ENCODE measurements around the gene CSAD.

CSAD gene

GRCh38 chr12:53223389-53224060 lies 42.8 kb upstream of the CSAD start:
- no peaks in the 10 kb centered on the region for H3K9me3 ChIP-seq (ENCODE audit: insufficient read depth, low read length)
- no peak overlapping the region for H3K9ac ChIP-seq (ENCODE audit: low read length)
- H3K27me3 ChIP-seq (ENCODE audit: low read length): no peaks in the 10 kb centered on the region
- no peaks in the 10 kb centered on the region for H3K9me2 ChIP-seq (replicated peaks; ENCODE audit: insufficient read depth, low read length)
- peaks cover 11% of the 10 kb centered on the region for H3F3A ChIP-seq (ENCODE audit: insufficient read depth)
- TF ChIP-seq EZH2phosphoT487 (conservative IDR thresholded peaks at IDR 0.05; ENCODE audit: low read length): no peak
- TF ChIP-seq, protein P1, sequence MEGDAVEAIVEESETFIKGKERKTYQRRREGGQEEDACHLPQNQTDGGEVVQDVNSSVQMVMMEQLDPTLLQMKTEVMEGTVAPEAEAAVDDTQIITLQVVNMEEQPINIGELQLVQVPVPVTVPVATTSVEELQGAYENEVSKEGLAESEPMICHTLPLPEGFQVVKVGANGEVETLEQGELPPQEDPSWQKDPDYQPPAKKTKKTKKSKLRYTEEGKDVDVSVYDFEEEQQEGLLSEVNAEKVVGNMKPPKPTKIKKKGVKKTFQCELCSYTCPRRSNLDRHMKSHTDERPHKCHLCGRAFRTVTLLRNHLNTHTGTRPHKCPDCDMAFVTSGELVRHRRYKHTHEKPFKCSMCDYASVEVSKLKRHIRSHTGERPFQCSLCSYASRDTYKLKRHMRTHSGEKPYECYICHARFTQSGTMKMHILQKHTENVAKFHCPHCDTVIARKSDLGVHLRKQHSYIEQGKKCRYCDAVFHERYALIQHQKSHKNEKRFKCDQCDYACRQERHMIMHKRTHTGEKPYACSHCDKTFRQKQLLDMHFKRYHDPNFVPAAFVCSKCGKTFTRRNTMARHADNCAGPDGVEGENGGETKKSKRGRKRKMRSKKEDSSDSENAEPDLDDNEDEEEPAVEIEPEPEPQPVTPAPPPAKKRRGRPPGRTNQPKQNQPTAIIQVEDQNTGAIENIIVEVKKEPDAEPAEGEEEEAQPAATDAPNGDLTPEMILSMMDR (IDR thresholded peaks at IDR 0.05; ENCODE audit: insufficient read depth, low read length, poor library complexity, severe bottlenecking): no peak
- no peak overlapping the region for H2AFZ ChIP-seq (ENCODE audit: low read depth, low read length, severe bottlenecking)
- H3K36me3 ChIP-seq (ENCODE audit: low read length): no peaks in the 10 kb centered on the region
- no peak overlapping the region for H3K4me3 ChIP-seq (ENCODE audit: insufficient read depth, low read length, poor library complexity, severe bottlenecking)
- no peak overlapping the region for H3K4me2 ChIP-seq (ENCODE audit: low read depth, low read length, poor library complexity, severe bottlenecking)
- H3K79me2 ChIP-seq (ENCODE audit: insufficient read depth, low read length): no peaks in the 10 kb centered on the region
- H4K20me1 ChIP-seq (ENCODE audit: low read depth, low read length): no peaks in the 10 kb centered on the region
- no peak overlapping the region for H3K27ac ChIP-seq (ENCODE audit: low read depth, low read length)

DNA sequence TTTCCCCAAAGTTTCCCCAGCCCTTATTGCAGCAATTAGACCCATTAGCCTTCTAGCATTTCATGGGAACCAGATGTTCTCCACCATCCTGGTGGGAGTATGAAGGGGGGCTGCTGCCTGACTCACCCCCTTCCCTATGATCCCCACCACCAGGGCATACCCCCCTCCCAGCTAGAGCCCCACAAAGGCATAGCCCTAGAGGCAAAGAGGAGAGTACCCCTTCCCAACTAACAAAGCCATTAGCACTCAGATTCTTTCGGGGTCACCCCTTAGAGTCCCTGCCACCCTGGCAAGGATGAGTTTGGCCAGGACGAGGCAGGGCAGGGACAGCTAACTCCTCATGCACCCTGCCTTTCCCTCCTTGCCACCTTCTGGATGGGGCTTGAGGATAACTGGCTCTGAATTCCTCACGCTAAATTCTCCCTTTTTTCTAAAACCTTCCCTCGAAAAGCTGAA lies 42.1 kb upstream of the CSAD start:
- no peaks in the 10 kb centered on the region for H3K27me3 ChIP-seq (ENCODE audit: low read length)
- no peaks in the 10 kb centered on the region for H3K9me3 ChIP-seq (ENCODE audit: insufficient read depth, low read length)
- H3K4me3 ChIP-seq (ENCODE audit: insufficient read depth, low read length, poor library complexity, severe bottlenecking): no peak overlapping the region
- no peaks in the 10 kb centered on the region for H3K9me2 ChIP-seq (replicated peaks; ENCODE audit: insufficient read depth, low read length)
- no peaks in the 10 kb centered on the region for H4K20me1 ChIP-seq (ENCODE audit: low read depth, low read length)
- no peaks in the 10 kb centered on the region for H3K36me3 ChIP-seq (ENCODE audit: low read length)
- peaks cover 11% of the 10 kb centered on the region for H3F3A ChIP-seq (ENCODE audit: insufficient read depth)
- H3K27ac ChIP-seq (ENCODE audit: low read depth, low read length): no peak overlapping the region
- no peak overlapping the region for H3K9ac ChIP-seq (ENCODE audit: low read length)
- H3K79me2 ChIP-seq (ENCODE audit: insufficient read depth, low read length): no peaks in the 10 kb centered on the region
- TF ChIP-seq EZH2phosphoT487 (conservative IDR thresholded peaks at IDR 0.05; ENCODE audit: low read length): no peak
- H3K4me2 ChIP-seq (ENCODE audit: low read depth, low read length, poor library complexity, severe bottlenecking): no peak overlapping the region
- H2AFZ ChIP-seq (ENCODE audit: low read depth, low read length, severe bottlenecking): no peak overlapping the region

- peak overlapping the region; percentile 92 for H3K4me2 ChIP-seq (ENCODE audit: low read depth, low read length, poor library complexity, severe bottlenecking)
- TF ChIP-seq, protein P1 (IDR thresholded peaks at IDR 0.05; ENCODE audit: insufficient read depth, low read length, poor library complexity, severe bottlenecking): no peak
- no peak for TF ChIP-seq EZH2phosphoT487 (conservative IDR thresholded peaks at IDR 0.05; ENCODE audit: low read length)
- no peaks in the 10 kb centered on the region for H3K36me3 ChIP-seq (ENCODE audit: low read length)
- peak overlapping the region; percentile 54 for H3K4me3 ChIP-seq (ENCODE audit: insufficient read depth, low read length, poor library complexity, severe bottlenecking)
- no peaks in the 10 kb centered on the region for H3K9me3 ChIP-seq (ENCODE audit: insufficient read depth, low read length)
- H3K27ac ChIP-seq (ENCODE audit: low read depth, low read length): no peak overlapping the region
- peak overlapping the region; percentile 69; the same call in 1 of the 2 replicates for H3K9ac ChIP-seq (ENCODE audit: low read length)
- no peaks in the 10 kb centered on the region for H3K79me2 ChIP-seq (ENCODE audit: insufficient read depth, low read length)
- peaks cover 11% of the 10 kb centered on the region for H3F3A ChIP-seq (ENCODE audit: insufficient read depth)
- H4K20me1 ChIP-seq (ENCODE audit: low read depth, low read length): no peaks in the 10 kb centered on the region
- H3K9me2 ChIP-seq (replicated peaks; ENCODE audit: insufficient read depth, low read length): no peaks in the 10 kb centered on the region
- H3K27me3 ChIP-seq (ENCODE audit: low read length): no peaks in the 10 kb centered on the region
- no peak overlapping the region for H2AFZ ChIP-seq (ENCODE audit: low read depth, low read length, severe bottlenecking)
Measured at GRCh38 chr12:53222170-53222721, 41.5 kb upstream of the CSAD start.
